Stimulated activated CD4-positive, alpha-beta T cell treated with anti-CD3 and anti-CD28 coated beads, Interleukin-12 subunit alpha, Interleukin-12 subunit beta, amount 100 ng/mL, for 48 hours (primary cell): ENCODE results near the gene LHX5.

Experiments used
- DNase-seq, 3 donors: peaks; one replicate each; pipeline ENCODE4 v3.0.0-alpha.2; 2020; ENCODE audit warnings: low read depth in 2 of 3, low spot score in 1 of 3

LHX5 gene

DNA sequence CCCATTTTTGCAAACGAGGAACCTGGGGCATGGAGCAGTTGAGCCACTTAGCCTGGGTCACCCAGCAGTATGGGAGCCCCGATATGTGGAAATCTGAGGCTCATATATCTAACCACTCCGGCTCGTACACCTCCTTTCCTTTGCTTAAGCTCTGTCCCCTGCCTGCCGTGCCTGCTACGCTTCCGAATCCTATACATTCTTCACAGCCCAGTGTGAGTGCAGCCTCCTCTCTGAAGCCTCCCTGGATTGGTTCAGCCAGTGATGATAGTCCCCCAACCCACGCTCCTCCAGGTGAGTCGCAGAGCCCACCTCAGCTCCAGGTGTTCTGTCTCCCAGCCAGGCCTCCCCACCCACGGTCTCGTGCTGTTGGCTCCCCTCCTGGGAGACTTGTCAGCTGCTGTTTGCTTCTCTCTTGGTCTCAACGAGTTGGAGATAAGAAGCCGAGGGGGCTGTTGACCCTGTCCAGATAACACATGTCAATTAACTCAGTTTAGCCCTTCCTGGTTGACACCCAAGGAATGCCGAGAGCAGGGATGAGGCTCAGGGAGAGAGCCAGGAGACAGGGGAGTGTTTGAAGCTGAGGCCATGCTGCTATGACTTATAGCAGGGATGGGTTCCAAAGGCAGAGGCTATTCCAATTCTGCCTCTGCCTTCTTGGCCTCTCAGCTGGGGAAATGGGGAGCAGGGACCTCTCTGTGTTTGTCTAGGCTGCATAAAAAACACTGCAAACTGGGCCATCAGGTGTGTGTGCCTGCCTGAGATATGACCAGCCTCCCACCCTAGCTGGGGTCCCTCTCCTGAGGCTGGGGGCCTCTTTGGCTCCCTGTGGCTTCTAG lies 30.5 kb downstream of the LHX5 start:
- DNase-seq: no peak

DNA sequence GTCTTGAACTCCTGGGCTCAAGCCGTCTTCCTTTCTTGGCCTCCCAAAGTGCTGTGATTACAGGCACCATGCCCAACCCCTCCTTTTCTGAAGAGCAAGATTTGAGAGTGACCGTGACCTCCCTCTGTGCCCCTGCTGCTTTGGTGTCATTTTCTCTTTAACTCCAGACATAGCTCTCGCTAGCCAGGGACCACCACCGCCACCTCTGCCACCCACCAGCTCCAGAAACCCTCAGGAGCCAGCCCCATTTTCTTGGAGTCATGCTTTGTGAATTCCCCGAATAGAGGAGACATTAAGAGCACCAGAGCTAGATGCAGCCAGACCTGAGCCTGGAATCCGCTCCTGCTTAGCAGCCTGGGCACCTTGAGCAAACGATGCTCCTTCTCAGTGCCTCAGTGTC lies 31.3 kb downstream of the LHX5 start:
- DNase-seq: no peak

- DNase-seq: no peak
Observed at GRCh38 chr12:113439606-113440030, 32.1 kb downstream of the LHX5 start.

GRCh38 chr12:113439301-113439597 lies 32.4 kb downstream of the LHX5 start:
- DNase-seq: no peak

- no peak for DNase-seq
Observed at GRCh38 chr12:113438523-113439300, 33.0 kb downstream of the LHX5 start.

GRCh38 chr12:113437729-113438100 lies 34.0 kb downstream of the LHX5 start:
- DNase-seq: no peak

- no peak for DNase-seq
Observed at GRCh38 chr12:113436993-113437728, 34.5 kb downstream of the LHX5 start.

GRCh38 chr12:113436586-113436985 lies 35.1 kb downstream of the LHX5 start:
- no peak for DNase-seq

DNA sequence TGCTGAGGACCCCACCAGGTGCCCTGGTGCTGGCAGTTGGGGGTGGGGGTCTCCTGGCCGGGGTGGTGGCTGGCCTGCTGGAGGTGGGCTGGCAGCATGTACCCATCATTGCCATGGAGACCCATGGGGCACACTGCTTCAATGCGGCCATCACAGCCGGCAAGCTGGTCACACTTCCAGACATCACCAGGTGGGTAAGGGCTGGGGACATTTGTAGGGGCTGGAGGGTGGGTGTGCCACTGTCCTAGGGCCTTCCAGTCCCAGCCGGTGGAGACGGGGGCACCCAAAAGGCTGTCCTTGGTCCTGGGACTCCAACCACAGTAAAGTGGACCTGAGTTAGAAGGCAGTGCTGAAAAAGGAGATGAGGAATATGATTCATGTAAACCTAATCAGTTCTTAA lies 36.3 kb downstream of the LHX5 start:
- DNase-seq: no peak

DNA sequence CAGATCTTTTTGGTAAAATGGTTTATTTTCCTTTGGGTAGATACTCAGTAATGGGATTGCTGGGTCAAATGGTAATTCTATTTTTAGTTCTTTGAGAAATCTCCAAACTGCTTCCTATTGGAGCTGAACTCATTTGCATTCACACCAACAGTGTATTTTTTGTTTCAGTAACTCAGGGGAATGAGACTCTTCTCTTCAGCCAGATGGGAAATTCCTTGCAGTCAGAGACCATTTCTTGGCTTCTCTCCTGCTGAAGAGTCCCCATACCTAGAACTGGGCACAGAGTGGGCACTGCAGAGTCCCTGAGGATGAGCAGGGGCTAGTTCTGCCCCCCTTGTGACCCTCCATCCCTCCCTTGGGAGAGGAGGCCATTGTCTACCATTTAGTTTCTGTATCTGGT lies 38.7 kb downstream of the LHX5 start:
- DNase-seq: no peak

- no peak for DNase-seq
Observed at GRCh38 chr12:113428482-113428881, 43.2 kb downstream of the LHX5 start.

- no peak for DNase-seq
Observed at GRCh38 chr12:113427882-113428281, 43.8 kb downstream of the LHX5 start.

DNA sequence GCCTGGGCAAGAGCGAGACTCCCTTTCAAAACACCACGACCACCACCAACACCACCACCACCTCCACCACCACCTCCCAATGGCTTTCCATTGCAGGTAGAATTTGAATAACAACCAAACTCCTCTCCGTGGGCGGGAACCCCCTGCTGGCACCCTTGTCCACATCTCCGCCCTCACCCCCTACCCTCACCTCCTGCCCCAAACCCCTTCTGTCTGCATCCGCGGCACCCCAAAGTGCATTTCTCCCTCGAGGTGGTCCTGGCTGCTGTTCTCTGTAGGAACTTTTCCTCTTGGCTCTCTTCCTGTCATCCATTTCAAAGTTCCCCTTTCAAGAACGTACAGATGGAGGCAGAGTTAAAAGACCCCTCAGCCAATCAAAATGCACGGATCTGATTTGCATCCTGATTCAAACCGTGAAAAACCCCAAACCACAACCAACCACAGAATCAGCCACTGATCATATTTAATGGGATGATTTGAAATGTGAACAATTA lies 45.7 kb downstream of the LHX5 start:
- DNase-seq: no peak

GRCh38 chr12:113424915-113425823 lies 46.5 kb downstream of the LHX5 start:
- peak; percentile 30 to 62 (median 34) for DNase-seq

DNA sequence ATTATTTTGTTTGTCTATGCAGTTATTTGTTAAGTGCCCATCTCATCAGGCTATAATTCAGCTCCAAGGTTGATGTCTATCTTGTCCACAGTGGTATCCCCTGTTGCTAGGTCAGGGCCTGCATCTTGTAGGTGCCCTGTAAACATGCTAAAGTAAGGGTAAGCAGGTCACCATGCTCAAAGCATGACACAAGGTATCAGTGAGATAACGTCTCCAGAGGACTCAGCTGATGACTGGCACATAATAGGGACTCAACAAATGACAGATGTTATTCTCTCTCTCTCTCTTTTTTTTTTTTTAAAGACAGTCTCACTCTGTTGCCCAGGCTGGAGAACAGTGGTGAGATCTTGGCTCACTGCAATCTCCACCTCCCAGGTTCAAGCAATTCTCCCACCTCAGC lies 47.2 kb downstream of the LHX5 start:
- DNase-seq: no peak

GRCh38 chr12:113422886-113423669 lies 48.6 kb downstream of the LHX5 start:
- no peak for DNase-seq

DNA sequence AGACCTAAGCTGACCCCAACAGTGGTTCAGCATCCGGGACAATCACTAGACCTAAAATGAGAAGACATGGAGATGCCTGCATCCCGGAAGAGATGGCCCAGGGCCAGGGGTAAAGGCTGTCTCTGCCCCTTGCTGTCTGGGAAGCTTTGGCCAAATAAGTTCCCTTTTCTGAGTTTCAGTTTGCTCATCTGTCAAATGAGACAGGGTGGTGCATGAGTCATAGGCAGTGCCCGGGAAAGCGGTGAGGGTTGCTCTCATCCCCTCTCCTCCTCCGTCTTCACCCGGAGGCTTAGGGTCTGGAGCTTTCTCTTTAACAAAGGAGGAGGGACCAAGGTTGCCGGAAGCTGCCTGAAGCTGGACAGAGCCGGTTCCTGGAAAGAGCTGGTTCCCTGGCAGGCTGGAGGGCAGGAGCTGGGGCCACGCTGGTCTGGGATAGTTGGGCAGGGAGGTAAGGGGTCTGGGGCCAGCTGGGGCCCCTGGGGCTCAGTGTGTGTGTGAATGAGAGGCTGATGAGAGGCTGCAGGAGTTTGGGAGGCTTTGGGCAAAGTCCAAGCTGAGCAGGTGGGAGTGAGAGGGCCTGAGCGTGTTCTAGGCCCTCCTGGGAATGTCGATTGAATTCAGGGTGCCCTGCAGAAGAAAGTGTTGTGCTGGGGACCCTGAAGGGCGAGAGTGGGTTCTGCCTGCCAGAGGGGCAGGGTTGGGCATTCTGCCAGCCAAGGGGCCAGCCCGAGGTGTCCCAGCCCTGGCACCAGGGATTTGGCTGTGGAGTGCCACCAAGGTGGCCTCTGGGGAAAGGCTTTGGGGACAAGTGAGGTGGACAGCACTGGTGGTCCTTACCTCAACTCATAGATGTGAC lies 49.4 kb downstream of the LHX5 start, which contains the start of gene SDSL:
TSS of gene SDSL (plus strand) at position 351 of the 856 bp plus-strand sequence. CDS start 5,603 bp downstream, outside the sequence.
- DNase-seq: peak; percentile 7 to 19 (median 9)

- DNase-seq: no peak
Observed at GRCh38 chr12:113420996-113421595, 50.6 kb downstream of the LHX5 start.
